22Rv1 (cell line): ENCODE results near the gene TTYH2.

Source experiments
- H3K27ac ChIP-seq: fragments of 450-650 bp; 2 replicates; pipeline ENCODE4 v1.5.1; 2017
- CTCF ChIP-seq: fragments of 450-650 bp; IDR thresholded peaks from 2 replicates; pipeline ENCODE4 v1.5.1; 2017; ENCODE audit warnings: mild to moderate bottlenecking
- ZFX ChIP-seq: fragments of 450-650 bp; IDR thresholded peaks from 2 replicates; pipeline ENCODE4 v1.6.1; 2017; ENCODE audit warnings: antibody characterized with exemption, borderline replicate concordance

The TTYH2 gene

GRCh38 chr17:74296548-74296936, 83.2 kb downstream of the TTYH2 start:
- TF ChIP-seq CTCF (peak; percentile 47), ZFX (no peak)
- H3K27ac ChIP-seq: no peak overlapping the region

- no peak overlapping the region for H3K27ac ChIP-seq
- no peak for TF ChIP-seq ZFX
These were observed 84.6 kb downstream of the TTYH2 start for GRCh38 chr17:74297941-74298340.

- no peak overlapping the region for H3K27ac ChIP-seq
- no peak for TF ChIP-seq CTCF
- TF ChIP-seq ZFX: no peak
These were observed 85.4 kb downstream of the TTYH2 start for GRCh38 chr17:74298778-74299177.

- H3K27ac ChIP-seq: no peak overlapping the region
- no peak for TF ChIP-seq CTCF
These were observed 86.0 kb downstream of the TTYH2 start for GRCh38 chr17:74299226-74300009.

GRCh38 chr17:74303305-74303704, 89.9 kb downstream of the TTYH2 start:
- no peak for TF ChIP-seq ZFX
- TF ChIP-seq CTCF: no peak
- no peak overlapping the region for H3K27ac ChIP-seq

- H3K27ac ChIP-seq: no peak overlapping the region
- TF ChIP-seq ZFX (no peak), CTCF (no peak)
These were observed 90.8 kb downstream of the TTYH2 start for GRCh38 chr17:74304184-74304583.

- no peak overlapping the region for H3K27ac ChIP-seq
- TF ChIP-seq ZFX: no peak
- TF ChIP-seq CTCF: peak; percentile 19; the same call in 1 of the 2 replicates
These were observed 92.7 kb downstream of the TTYH2 start for GRCh38 chr17:74305865-74306654.
